Measurements from ENCODE around the gene MINDY4B. TPM values are rescaled to one million over a fixed set of nuclear protein-coding genes. Genes with fewer than 3 reads are reported as not detected.
A peak's percentile ranks its signal among the peaks of the same experiment; 100 is the strongest.

The MINDY4B gene
- total and polyA plus RNA-seq, 2 experiments from 2014 or later: not detected

DNA sequence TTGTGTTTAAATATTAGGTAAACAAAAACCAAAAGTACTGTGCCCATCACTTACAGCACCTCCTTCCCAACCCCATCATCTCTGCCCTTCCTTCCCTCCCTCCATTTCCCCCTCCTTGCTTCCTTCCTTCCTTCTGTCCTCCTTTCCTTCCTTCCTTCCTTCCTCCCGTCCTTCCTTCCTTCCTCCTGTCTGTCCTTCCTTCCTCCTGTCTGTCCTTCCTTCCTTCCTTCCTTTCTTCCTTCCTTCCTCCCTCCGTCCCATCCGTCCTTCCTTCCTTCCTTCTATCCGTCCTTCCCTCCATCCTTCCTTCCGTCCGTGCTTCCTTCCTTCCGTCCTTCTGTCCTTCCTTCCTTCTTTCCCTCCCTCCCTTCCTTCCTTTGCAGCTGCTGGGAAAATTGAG is 74.5 kb downstream of the MINDY4B start (continued):
- TF ChIP-seq, protein P1, sequence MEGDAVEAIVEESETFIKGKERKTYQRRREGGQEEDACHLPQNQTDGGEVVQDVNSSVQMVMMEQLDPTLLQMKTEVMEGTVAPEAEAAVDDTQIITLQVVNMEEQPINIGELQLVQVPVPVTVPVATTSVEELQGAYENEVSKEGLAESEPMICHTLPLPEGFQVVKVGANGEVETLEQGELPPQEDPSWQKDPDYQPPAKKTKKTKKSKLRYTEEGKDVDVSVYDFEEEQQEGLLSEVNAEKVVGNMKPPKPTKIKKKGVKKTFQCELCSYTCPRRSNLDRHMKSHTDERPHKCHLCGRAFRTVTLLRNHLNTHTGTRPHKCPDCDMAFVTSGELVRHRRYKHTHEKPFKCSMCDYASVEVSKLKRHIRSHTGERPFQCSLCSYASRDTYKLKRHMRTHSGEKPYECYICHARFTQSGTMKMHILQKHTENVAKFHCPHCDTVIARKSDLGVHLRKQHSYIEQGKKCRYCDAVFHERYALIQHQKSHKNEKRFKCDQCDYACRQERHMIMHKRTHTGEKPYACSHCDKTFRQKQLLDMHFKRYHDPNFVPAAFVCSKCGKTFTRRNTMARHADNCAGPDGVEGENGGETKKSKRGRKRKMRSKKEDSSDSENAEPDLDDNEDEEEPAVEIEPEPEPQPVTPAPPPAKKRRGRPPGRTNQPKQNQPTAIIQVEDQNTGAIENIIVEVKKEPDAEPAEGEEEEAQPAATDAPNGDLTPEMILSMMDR (conservative IDR thresholded peaks at IDR 0.05; ENCODE audit: low read depth in 2 of 2): no peak
- TF ChIP-seq, protein P2, sequence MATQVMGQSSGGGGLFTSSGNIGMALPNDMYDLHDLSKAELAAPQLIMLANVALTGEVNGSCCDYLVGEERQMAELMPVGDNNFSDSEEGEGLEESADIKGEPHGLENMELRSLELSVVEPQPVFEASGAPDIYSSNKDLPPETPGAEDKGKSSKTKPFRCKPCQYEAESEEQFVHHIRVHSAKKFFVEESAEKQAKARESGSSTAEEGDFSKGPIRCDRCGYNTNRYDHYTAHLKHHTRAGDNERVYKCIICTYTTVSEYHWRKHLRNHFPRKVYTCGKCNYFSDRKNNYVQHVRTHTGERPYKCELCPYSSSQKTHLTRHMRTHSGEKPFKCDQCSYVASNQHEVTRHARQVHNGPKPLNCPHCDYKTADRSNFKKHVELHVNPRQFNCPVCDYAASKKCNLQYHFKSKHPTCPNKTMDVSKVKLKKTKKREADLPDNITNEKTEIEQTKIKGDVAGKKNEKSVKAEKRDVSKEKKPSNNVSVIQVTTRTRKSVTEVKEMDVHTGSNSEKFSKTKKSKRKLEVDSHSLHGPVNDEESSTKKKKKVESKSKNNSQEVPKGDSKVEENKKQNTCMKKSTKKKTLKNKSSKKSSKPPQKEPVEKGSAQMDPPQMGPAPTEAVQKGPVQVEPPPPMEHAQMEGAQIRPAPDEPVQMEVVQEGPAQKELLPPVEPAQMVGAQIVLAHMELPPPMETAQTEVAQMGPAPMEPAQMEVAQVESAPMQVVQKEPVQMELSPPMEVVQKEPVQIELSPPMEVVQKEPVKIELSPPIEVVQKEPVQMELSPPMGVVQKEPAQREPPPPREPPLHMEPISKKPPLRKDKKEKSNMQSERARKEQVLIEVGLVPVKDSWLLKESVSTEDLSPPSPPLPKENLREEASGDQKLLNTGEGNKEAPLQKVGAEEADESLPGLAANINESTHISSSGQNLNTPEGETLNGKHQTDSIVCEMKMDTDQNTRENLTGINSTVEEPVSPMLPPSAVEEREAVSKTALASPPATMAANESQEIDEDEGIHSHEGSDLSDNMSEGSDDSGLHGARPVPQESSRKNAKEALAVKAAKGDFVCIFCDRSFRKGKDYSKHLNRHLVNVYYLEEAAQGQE (IDR thresholded peaks at IDR 0.05; ENCODE audit: unreplicated experiment): no peak
- no peak for TF ChIP-seq POLR2AphosphoS5 (IDR thresholded peaks at IDR 0.05; ENCODE audit: low read depth)
- TF ChIP-seq STAT1 (IDR thresholded peaks at IDR 0.05; ENCODE audit: unreplicated experiment): no peak

DNA sequence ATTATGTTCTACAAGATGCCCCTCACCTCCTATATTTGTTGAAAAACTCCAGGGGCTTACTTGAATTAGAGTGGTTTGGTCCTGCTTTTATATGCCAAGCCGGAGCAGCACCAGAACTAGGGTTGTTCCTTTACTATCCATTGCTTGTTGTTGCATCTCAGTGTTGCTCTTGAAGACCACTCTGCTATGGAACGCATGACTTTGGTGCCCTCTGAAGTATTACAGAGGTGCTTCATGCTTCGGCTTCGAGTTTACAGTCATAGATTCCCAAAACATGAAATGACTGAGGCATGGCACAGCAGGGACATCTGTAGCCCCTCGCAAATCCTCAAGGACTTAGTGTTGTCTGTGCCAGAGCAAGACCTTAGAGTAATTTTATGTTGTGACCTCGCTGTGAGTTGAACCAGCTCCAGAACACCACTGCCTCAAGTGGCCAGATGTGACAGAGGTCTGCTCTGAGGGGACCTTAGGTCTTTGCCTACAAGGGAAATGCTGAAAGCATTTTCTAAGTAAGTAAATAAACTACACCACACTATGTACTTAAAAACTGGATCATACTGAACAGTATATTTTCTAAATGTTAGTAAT is 75.1 kb downstream of the MINDY4B start:
- ATAC-seq (peak; percentile 86), DNase-seq (ENCODE audit: low spot score) (peak; percentile 60)

More for the DNA sequence above, 75.1 kb downstream of the MINDY4B start:
- H3K4me3 ChIP-seq: no peak overlapping the region
- H4K20me1 ChIP-seq (replicated peaks; ENCODE audit: insufficient read depth): no peaks in the 10 kb centered on the region
- no peaks in the 10 kb centered on the region for H3K36me3 Mint-ChIP-seq (ENCODE audit: low read depth)
- H3K27me3 Mint-ChIP-seq (ENCODE audit: insufficient read depth, low read depth, poor library complexity): peaks cover 3% of the 10 kb centered on the region
- H2AFZ ChIP-seq: no peak overlapping the region
- H3F3A ChIP-seq (replicated peaks; ENCODE audit: low read depth): no peaks in the 10 kb centered on the region
- H3K9me3 Mint-ChIP-seq: no peaks in the 10 kb centered on the region; the same call in 2 of the 3 replicates
- H3K27ac Mint-ChIP-seq: no peak overlapping the region
- no peak overlapping the region for H3K4me2 ChIP-seq
- TF ChIP-seq, protein P1 (conservative IDR thresholded peaks at IDR 0.05; ENCODE audit: low read depth in 2 of 2): peak; percentile 52 to 53
- TF ChIP-seq ZNF331 (CRISPR knock-in tag; IDR thresholded peaks at IDR 0.05; ENCODE audit: low read depth): no peak
- peaks cover 5% of the 10 kb centered on the region; the same call in 2 of the 3 replicates for H3K4me1 Mint-ChIP-seq
- no peaks in the 10 kb centered on the region for H3K27me3 ChIP-seq (ENCODE audit: insufficient read depth)
- no peaks in the 10 kb centered on the region; the same call in 1 of the 2 replicates for H3K4me1 ChIP-seq (ENCODE audit: insufficient read depth)
- no peaks in the 10 kb centered on the region for H3K79me2 ChIP-seq (replicated peaks; ENCODE audit: insufficient read depth)
- no peak overlapping the region for H3K27ac ChIP-seq (ENCODE audit: low read depth)
- H3K36me3 ChIP-seq (ENCODE audit: insufficient read depth): no peaks in the 10 kb centered on the region
- no peaks in the 10 kb centered on the region for H3K9me2 ChIP-seq (ENCODE audit: insufficient read depth)
- no peak overlapping the region for H3K4me3 Mint-ChIP-seq

All from GM23338 (cell line).